Measurements from ENCODE around the gene SCO2. TPM values are rescaled to one million over a fixed set of nuclear protein-coding genes. Genes with fewer than 3 reads are reported as not detected.
A peak's percentile ranks its signal among the peaks of the same experiment; 100 is the strongest.

Gene SCO2
- total and polyA plus RNA-seq, 2 experiments from 2014 or later = 2.0 to 11.2 TPM

DNA sequence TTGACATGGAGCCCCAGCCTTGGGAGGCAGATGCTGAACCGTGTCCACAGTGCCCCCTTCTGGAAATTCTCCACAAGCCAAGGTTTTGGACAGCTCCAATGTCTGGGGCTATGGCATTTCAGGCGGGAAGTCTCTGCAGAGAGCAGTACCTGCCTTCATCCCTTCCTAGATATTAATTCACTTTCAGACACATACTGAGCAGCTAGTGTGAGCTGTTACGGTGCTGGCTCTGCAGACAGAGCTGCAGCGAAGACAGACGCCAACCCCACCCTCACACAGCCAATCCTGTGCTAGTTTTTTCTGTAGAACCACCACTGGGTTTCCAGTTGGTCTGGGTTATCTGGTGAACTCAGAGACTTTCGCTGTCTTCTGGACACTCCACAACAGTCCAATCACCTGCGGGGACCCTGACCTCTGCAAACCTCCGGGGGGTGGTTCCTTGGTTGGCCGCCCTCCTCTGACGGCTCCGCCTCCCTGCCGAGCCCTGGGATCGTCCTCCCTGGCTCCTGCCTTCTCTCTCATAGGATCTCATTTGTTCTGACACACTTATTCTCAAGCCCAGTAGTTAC is 27.0 kb downstream of the SCO2 start:
- Histone ChIP-seq H3K4me1 (ENCODE audit: insufficient read depth) (peaks cover 4% of the 10 kb centered on the region), H3K9me3 (ENCODE audit: low read depth) (no peaks in the 10 kb centered on the region), H3K36me3 (replicated peaks; ENCODE audit: insufficient read depth, low read depth) (no peaks in the 10 kb centered on the region), H3K4me2 (peak overlapping the region; percentile 45), H3K9me2 (replicated peaks; ENCODE audit: insufficient read depth) (no peaks in the 10 kb centered on the region), H3K27ac (no peak overlapping the region), H3K27me3 (no peaks in the 10 kb centered on the region), H3K79me2 (no peaks in the 10 kb centered on the region), H4K20me1 (ENCODE audit: insufficient read depth, poor library complexity, severe bottlenecking) (no peaks in the 10 kb centered on the region), H2AFZ (no peak overlapping the region), H3K4me3 (no peak overlapping the region)
- WGBS (ENCODE audit: low lambda C conversion rate, missing lambda C conversion rate) = 15% methylated on average over 13 of the region's 13 CpGs
- TF ChIP-seq, protein P1, sequence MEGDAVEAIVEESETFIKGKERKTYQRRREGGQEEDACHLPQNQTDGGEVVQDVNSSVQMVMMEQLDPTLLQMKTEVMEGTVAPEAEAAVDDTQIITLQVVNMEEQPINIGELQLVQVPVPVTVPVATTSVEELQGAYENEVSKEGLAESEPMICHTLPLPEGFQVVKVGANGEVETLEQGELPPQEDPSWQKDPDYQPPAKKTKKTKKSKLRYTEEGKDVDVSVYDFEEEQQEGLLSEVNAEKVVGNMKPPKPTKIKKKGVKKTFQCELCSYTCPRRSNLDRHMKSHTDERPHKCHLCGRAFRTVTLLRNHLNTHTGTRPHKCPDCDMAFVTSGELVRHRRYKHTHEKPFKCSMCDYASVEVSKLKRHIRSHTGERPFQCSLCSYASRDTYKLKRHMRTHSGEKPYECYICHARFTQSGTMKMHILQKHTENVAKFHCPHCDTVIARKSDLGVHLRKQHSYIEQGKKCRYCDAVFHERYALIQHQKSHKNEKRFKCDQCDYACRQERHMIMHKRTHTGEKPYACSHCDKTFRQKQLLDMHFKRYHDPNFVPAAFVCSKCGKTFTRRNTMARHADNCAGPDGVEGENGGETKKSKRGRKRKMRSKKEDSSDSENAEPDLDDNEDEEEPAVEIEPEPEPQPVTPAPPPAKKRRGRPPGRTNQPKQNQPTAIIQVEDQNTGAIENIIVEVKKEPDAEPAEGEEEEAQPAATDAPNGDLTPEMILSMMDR (IDR thresholded peaks at IDR 0.05; ENCODE audit: poor library complexity) = peak; percentile 57
- TF ChIP-seq EZH2 (IDR thresholded peaks at IDR 0.05; ENCODE audit: borderline replicate concordance) = no peak
- no peak for TF ChIP-seq EZH2phosphoT487 (IDR thresholded peaks at IDR 0.05; ENCODE audit: low read depth, severe bottlenecking, unreplicated experiment)
- DNase-seq (ENCODE audit: low spot score) = peak; percentile 83

DNA sequence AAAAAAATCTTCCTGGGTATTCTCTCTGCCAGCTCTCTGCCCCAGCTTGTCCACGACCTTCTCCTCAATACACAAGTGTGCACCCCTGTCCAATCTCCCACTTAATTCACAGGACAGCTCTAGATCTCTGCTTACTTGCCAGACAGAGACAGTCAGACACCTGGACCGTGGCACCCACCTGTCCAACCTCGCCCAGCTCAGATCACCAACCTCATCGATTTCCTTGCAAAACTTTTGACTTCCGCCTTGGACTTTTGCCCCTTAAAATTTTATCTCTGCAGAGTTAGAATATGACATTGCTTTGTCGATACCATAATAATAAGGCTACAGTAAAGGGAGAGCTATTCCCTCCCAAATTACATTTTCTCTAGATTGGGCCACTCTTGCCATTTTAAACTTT is 28.3 kb downstream of the SCO2 start:
- H3K27ac ChIP-seq = no peak overlapping the region

DNA sequence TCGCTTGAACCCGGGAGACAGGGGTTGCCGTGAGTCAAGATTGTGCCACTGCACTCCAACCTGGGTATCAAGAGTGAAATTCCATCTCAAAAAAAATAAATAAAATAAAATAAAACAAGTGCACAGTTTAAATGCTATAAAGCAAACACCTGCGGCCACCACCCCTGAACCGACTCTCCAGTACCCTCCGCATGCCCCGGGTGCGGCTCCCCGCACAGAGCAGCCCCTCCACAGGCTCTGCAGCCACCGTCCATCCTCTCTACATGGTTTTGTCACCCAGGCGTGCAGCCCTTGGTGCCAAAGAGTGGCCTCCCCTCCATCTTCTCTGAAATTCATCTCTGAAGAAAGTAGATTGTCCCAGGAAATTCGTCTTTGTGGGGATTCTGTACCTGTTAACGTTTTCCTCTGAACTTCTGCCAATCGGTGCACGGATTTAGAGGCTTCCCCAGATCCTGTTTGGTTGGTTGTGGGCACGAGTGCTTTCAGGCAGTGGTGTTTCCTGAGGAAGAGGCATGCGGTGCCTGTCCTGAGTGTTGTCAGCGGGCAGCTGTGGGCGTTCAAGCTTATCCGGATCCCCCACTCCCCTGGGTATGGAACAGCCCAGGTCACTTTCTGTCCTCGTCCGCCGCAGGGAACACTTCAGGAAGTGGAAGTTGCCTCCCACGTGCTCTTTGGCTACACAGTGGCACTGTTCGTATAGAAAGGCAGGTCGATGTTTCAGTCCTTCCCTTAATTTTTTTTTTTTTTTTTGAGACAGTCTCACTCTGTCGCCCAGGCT is 34.7 kb downstream of the SCO2 start:
- 91% methylated on average over 27 of the region's 27 CpGs for WGBS (ENCODE audit: low lambda C conversion rate, missing lambda C conversion rate)
- Histone ChIP-seq H3K4me3 (no peak overlapping the region), H2AFZ (no peak overlapping the region), H3K9me3 (ENCODE audit: low read depth) (no peaks in the 10 kb centered on the region), H3K27me3 (no peaks in the 10 kb centered on the region), H3K27ac (no peak overlapping the region), H3K36me3 (replicated peaks; ENCODE audit: insufficient read depth, low read depth) (no peaks in the 10 kb centered on the region), H4K20me1 (ENCODE audit: insufficient read depth, poor library complexity, severe bottlenecking) (no peaks in the 10 kb centered on the region), H3K79me2 (no peaks in the 10 kb centered on the region), H3K9me2 (replicated peaks; ENCODE audit: insufficient read depth) (no peaks in the 10 kb centered on the region), H3K4me2 (no peak overlapping the region), H3K4me1 (ENCODE audit: insufficient read depth) (no peaks in the 10 kb centered on the region)
- TF ChIP-seq EZH2 (IDR thresholded peaks at IDR 0.05; ENCODE audit: borderline replicate concordance) = no peak
- TF ChIP-seq, protein P1 (IDR thresholded peaks at IDR 0.05; ENCODE audit: poor library complexity) = no peak
- TF ChIP-seq EZH2phosphoT487 (IDR thresholded peaks at IDR 0.05; ENCODE audit: low read depth, severe bottlenecking, unreplicated experiment) = no peak
- DNase-seq (ENCODE audit: low spot score) = peak; percentile 1

More for the DNA sequence above, 28.3 kb downstream of the SCO2 start:
- H3K36me3 ChIP-seq (replicated peaks; ENCODE audit: insufficient read depth, low read depth) = no peaks in the 10 kb centered on the region
- no peaks in the 10 kb centered on the region for H4K20me1 ChIP-seq (ENCODE audit: insufficient read depth, poor library complexity, severe bottlenecking)
- H3K9me2 ChIP-seq (replicated peaks; ENCODE audit: insufficient read depth) = no peaks in the 10 kb centered on the region
- TF ChIP-seq, protein P1 (IDR thresholded peaks at IDR 0.05; ENCODE audit: poor library complexity) = no peak
- TF ChIP-seq EZH2phosphoT487 (IDR thresholded peaks at IDR 0.05; ENCODE audit: low read depth, severe bottlenecking, unreplicated experiment) (no peak), EZH2 (IDR thresholded peaks at IDR 0.05; ENCODE audit: borderline replicate concordance) (no peak)
- no peaks in the 10 kb centered on the region for H3K27me3 ChIP-seq
- no peak overlapping the region for H2AFZ ChIP-seq
- no peak overlapping the region for H3K4me3 ChIP-seq
- no peak for DNase-seq (ENCODE audit: low spot score)
- H3K9me3 ChIP-seq (ENCODE audit: low read depth) = no peaks in the 10 kb centered on the region
- 87% methylated on average over 6 of the region's 6 CpGs for WGBS (ENCODE audit: low lambda C conversion rate, missing lambda C conversion rate)
- H3K79me2 ChIP-seq = no peaks in the 10 kb centered on the region
- no peak overlapping the region for H3K4me2 ChIP-seq
- H3K4me1 ChIP-seq (ENCODE audit: insufficient read depth) = peaks cover 4% of the 10 kb centered on the region
